NCI-H1417 (cell line): ENCODE measurements around the gene TUBGCP6.
"Not testable (repeated sequence)": the region's sequence is repeated elsewhere in the genome, so short reads cannot be mapped to it uniquely, and the experiment has no call there.

Experiments
- DNase-seq, 3 experiments: peaks; one replicate each; lab custom pipeline; 2025; lab: John Stamatoyannopoulos, UW

TUBGCP6 gene

DNA sequence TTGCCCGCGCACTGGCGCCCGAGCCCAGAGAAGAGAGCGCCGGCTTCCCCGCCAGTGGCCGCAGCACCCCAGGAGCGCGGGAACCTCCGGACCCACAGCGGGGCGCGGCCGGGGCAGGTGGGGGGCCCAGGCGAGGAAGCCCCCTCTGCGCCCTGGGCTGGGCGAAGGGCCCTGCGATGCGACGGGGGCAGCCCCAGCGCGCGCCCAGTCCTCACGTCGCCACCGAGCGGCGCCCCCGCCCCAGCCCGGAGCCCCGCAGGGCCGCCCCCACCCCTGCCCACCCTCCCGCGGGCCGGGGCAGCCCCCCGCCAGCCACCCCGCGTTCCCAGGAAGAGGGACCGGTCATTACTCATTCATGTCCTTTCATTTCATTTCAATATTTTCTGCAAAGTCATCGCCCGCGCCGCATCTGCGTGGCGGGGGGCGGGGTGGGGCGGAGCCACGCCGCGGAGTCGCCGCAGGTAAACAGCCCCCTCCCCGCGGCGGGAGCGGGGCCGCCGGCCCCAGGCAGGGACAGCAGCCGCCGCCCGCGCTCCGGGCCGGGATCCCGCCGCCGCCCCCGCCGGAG is 75.0 kb downstream of the TUBGCP6 start:
- DNase-seq, result peak in 2 of 3 experiments; percentile 71 to 75

DNA sequence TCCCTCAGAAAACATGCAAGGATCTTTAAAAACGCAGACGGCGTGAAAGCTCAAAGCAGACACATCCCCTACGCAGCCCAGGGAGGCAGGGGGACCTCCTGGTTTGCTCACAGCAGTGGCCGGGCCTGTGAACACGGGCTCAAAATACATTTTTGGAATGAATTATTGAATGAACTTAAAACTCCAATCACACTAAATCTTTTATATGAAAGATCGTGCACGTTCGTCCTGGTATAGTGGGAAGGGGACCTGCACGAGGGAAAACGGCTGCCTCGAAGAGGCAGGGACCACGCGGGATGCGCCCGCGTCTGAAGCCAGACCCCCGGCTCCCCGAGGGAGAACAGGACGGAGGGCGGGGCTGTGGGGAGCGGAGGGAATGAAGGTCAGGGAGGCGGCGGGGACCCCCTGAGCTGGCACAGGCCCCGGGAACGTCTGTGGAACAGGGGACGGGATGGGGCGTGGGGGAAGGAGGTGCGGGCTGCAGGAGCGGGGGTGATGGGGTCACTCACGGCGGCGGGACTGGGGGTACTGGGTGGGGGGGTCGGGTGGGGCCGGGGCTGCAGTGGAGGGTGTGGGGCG is 75.6 kb downstream of the TUBGCP6 start:
- peak in 1 of 3 experiments; percentile 34 for DNase-seq

DNA sequence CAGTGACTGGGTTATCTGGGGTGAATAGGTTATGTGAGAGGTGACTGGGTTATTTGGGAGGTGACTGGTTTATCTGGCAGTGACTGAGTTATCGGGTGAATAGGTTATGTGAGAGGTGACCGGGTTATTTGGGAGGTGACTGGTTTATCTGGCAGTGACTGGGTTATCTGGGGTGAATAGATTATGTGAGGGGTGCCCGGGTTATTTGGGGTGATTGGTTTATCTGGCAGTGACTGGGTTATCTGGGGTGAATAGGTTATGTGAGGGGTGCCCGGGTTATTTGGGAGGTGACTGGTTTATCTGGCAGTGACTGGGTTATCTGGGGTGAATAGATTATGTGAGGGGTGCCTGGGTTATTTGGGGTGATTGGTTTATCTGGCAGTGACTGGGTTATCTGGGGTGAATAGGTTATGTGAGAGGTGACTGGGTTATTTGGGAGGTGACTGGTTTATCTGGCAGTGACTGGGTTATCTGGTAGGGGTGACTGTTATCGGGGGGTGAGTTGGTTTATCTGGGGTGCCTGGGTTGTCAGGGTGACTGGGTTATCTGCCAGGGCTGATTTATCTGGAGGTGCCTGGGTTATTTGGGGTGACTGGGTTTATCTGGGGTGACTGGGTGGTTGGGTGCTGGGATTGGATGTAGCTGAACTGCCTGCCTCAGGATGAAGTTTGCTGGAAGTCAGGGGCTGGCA is 76.2 kb downstream of the TUBGCP6 start:
- DNase-seq, result not testable (repeated sequence)

DNA sequence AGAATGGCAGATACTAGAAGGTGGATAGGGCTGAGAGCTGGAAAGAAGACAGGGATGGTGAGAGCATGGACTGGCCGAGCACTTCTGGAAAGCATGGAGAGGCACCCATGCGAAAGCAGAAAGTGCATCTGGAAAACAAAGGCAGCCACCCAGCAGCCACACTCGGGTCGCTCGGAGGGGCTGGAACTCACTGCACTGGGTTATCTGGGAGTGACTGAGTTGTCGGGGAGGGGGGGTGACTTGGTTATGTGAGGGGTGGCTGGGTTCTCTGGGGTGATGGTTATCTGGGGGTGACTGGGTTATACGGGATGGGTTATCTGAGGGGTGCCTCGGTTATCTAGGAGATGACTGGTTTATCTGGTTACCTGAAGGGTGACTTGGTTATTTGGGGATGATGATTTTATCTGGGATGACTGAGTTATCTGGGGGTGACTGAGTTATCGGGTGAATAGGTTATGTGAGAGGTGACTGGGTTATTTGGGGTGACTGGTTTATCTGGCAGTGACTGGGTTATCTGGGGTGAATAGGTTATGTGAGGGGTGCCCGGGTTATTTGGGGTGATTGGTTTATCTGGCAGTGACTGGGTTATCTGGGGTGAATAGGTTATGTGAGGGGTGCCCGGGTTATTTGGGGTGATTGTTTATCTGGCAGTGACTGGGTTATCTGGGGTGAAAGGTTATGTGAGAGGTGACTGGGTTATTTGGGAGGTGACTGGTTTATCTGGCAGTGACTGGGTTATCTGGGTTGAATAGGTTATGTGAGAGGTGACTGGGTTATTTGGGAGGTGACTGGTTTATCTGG is 76.9 kb downstream of the TUBGCP6 start:
- DNase-seq, result no peak
